Endothelial cell (in vitro differentiated cells): ENCODE results near the gene TFPI2. TPM values are rescaled to one million over a fixed set of nuclear protein-coding genes. Genes with fewer than 3 reads are reported as not detected.

Experiments
- DNase-seq: peaks from one replicate; pipeline ENCODE4 v3.0.0; 2021; ENCODE audit warnings: low spot score
- H3K27ac Mint-ChIP-seq: one replicate; pipeline ENCODE4 v1.8.0; 2021; ENCODE audit warnings: mixed read lengths, inconsistent platforms; ENCODE audit not compliant: unreplicated experiment
- H3K27me3 Mint-ChIP-seq: one replicate; pipeline ENCODE4 v1.8.0; 2021; ENCODE audit warnings: mild to moderate bottlenecking, moderate library complexity, mixed read lengths, inconsistent platforms; ENCODE audit not compliant: unreplicated experiment
- H3K36me3 Mint-ChIP-seq: one replicate; pipeline ENCODE4 v1.8.0; 2021; ENCODE audit warnings: mild to moderate bottlenecking, low read depth, mixed read lengths, inconsistent platforms; ENCODE audit not compliant: unreplicated experiment
- H3K4me1 Mint-ChIP-seq: one replicate; pipeline ENCODE4 v1.8.0; 2021; ENCODE audit warnings: mild to moderate bottlenecking, mixed read lengths, inconsistent platforms; ENCODE audit not compliant: unreplicated experiment
- H3K4me3 Mint-ChIP-seq: one replicate; pipeline ENCODE4 v1.8.0; 2021; ENCODE audit warnings: mild to moderate bottlenecking, mixed read lengths, inconsistent platforms; ENCODE audit not compliant: unreplicated experiment
- H3K9me3 Mint-ChIP-seq: one replicate; pipeline ENCODE4 v1.8.0; 2021; ENCODE audit warnings: mixed read lengths, inconsistent platforms; ENCODE audit not compliant: unreplicated experiment
- total RNA-seq: library from RNA; stranded (reverse); fragmentation: NEBNext Ultra II Directional; extraction: Animal tissue kit (Norgen Biotek cat#: 25700); gene quantifications from one replicate; pipeline ENCODE4 v1.2.1, GENCODE V29; 2021; ENCODE audit not compliant: unreplicated experiment
- TF ChIP-seq, protein P1 (sequence below): fragments of 200-600 bp; sonication (generic); IDR thresholded peaks from one replicate; pipeline ENCODE4 v1.5.0; 2021; ENCODE audit warnings: antibody characterized with exemption; ENCODE audit not compliant: unreplicated experiment

Gene TFPI2
- total RNA-seq, 1 donor from 2014 or later, result 1.9 TPM

DNA sequence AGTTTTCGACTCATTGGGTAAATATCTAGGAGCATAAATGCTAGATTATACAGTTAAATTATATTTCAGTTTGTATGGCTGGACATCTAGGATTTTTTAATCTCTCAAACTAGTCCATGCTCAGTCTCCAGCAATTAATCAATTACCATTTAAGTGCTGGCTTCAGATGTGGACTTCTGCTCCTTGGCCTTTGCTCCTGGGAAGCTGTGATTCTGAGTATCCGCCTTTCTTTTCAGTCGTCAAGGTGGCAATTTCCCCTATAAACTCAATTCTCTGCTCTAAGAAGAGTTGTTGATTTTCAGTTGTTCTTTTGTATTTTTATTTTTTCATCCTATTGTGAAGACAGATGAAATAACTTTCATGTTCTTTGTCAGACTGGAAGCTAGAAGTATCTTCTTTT lies 23.7 kb downstream of the TFPI2 start:
- H3K4me3 Mint-ChIP-seq, result no peak overlapping the region

DNA sequence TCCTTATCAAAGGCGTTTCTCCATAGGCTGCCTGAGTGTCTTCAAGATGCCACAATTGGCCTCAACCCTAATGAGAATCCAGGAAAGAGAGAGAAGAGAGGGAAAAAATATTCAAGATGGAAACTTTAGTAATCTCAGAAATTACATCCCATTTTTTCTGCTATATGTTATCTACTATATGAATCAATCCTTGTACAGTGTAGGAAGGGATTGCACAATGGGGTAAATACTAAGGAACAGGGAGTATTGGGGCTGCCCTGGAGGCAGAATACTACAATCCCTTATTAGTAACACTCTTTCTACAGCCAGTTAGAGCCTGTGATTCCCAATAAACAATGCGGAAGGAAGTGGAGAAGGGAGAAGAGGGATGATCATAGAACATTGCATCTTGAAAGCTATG lies 27.9 kb downstream of the TFPI2 start:
- Mint-ChIP-seq H3K27ac (no peak overlapping the region), H3K36me3 (no peaks in the 10 kb centered on the region), H3K9me3 (no peaks in the 10 kb centered on the region), H3K27me3 (no peaks in the 10 kb centered on the region), H3K4me3 (no peak overlapping the region), H3K4me1 (no peaks in the 10 kb centered on the region)
- TF ChIP-seq, protein P1, sequence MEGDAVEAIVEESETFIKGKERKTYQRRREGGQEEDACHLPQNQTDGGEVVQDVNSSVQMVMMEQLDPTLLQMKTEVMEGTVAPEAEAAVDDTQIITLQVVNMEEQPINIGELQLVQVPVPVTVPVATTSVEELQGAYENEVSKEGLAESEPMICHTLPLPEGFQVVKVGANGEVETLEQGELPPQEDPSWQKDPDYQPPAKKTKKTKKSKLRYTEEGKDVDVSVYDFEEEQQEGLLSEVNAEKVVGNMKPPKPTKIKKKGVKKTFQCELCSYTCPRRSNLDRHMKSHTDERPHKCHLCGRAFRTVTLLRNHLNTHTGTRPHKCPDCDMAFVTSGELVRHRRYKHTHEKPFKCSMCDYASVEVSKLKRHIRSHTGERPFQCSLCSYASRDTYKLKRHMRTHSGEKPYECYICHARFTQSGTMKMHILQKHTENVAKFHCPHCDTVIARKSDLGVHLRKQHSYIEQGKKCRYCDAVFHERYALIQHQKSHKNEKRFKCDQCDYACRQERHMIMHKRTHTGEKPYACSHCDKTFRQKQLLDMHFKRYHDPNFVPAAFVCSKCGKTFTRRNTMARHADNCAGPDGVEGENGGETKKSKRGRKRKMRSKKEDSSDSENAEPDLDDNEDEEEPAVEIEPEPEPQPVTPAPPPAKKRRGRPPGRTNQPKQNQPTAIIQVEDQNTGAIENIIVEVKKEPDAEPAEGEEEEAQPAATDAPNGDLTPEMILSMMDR, result no peak
- DNase-seq, result no peak

More for the DNA sequence above, 23.7 kb downstream of the TFPI2 start:
- Mint-ChIP-seq H3K4me1 (no peaks in the 10 kb centered on the region), H3K36me3 (no peaks in the 10 kb centered on the region), H3K27ac (no peak overlapping the region), H3K27me3 (no peaks in the 10 kb centered on the region), H3K9me3 (no peaks in the 10 kb centered on the region)
- DNase-seq, result no peak
- TF ChIP-seq, protein P1, result no peak

DNA sequence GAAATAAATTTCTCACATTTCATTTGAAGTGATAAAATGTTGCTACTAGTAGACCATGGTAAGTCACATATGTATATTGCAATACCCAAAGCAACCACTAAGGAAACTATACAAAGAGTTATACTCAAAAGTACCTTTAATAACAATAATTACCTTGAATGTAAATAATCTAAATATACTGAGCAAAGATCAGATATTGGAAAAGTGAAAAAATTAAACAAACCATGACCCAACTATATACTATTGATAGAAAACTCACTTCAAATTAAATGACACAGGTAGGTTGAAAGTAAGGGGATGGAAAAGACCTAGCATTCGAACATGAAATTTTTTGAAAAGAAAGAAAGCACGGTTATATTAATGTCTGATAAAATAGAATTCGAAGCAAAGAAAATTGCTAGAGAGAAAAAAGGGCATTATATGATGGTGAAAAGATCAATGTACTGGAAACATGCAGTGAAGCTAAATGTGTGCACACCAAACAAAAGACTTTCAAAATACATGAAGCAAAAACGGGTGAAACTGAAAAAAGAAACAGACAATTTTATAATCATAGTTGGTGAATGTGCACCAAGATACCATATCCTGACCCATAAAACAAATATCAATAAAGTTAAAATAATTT lies 29.1 kb downstream of the TFPI2 start:
- H3K4me3 Mint-ChIP-seq, result no peak overlapping the region
- H3K36me3 Mint-ChIP-seq, result no peaks in the 10 kb centered on the region
- no peaks in the 10 kb centered on the region for H3K9me3 Mint-ChIP-seq
- TF ChIP-seq, protein P1, result peak; percentile 75
- H3K4me1 Mint-ChIP-seq, result no peaks in the 10 kb centered on the region
- no peaks in the 10 kb centered on the region for H3K27me3 Mint-ChIP-seq
- H3K27ac Mint-ChIP-seq, result no peak overlapping the region
- DNase-seq, result no peak

DNA sequence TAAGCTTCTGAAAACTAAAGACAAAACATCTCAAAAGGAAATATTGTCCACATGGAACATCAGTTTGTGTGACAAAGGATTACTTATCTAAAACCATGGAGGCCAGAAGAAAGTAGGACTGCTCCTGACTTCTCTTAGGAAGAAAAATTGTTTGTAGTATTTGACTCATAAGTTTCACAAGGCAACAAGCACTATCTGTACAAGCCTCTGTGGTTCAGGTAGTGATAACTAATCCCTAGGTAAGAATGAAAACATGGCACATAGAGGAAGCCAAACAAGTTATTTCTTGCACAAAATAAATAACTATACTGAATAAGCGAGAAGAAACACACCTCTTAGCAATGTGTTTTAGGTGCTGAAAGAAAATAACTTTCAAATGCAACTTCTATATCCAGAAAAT lies 30.3 kb downstream of the TFPI2 start:
- Mint-ChIP-seq H3K4me1 (no peaks in the 10 kb centered on the region), H3K4me3 (no peak overlapping the region), H3K36me3 (no peaks in the 10 kb centered on the region), H3K27ac (no peak overlapping the region), H3K9me3 (no peaks in the 10 kb centered on the region), H3K27me3 (no peaks in the 10 kb centered on the region)
- DNase-seq, result no peak
- TF ChIP-seq, protein P1, result no peak

DNA sequence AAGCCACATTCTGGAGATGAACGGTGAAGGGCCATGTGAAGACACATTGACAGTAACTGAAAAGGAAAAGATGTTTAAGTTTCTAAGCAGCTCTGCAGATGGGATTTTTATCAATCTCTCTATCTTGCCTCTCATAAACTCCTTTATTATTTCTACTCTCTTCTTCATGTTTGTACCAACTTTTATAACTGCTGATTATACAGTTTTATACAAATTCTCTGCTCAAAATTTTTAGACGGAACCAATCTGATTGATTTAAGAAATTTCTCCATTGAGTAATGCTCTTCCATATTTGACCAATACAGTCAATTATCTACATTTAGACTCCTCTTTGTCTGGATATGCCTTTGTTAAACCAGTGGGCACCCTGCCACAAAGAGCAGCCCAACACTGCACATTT lies 31.7 kb downstream of the TFPI2 start:
- Mint-ChIP-seq H3K27ac (no peak overlapping the region), H3K4me3 (no peak overlapping the region), H3K36me3 (no peaks in the 10 kb centered on the region), H3K27me3 (no peaks in the 10 kb centered on the region), H3K9me3 (no peaks in the 10 kb centered on the region), H3K4me1 (no peaks in the 10 kb centered on the region)
- no peak for DNase-seq
- TF ChIP-seq, protein P1, result no peak
